PC-9 (cell line): ENCODE results near the gene RBM38.

Experiments
- CTCF ChIP-seq: fragments of 200-600 bp; sonication (generic); conservative IDR thresholded peaks from 2 replicates; pipeline ENCODE4 v1.6.1; 2017; ENCODE audit warnings: mixed run types, antibody characterized with exemption, mild to moderate bottlenecking, moderate library complexity
- EZH2 ChIP-seq: fragments of 200-600 bp; sonication (generic); IDR thresholded peaks from 2 replicates; pipeline ENCODE4 v1.8.0; 2017; ENCODE audit warnings: antibody characterized with exemption, low read depth

DNA sequence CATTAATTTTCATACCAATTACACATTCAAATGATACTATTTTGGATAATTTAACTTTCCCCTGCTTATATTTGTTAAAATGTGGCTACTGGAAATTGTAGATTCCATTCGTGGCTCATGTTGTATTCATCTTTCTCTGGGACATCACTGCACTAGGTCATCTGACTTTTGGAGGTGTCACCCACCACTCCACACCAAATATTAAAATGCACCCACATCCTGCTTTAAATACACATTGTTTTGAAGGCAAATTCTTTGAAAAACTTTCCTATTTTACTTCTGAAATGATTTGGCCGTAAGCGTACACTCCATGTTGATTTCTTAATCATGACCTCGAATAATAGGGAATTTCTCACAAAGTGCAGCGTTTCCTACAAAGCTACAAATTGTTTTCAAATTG lies 8.7 kb upstream of the RBM38 start:
- TF ChIP-seq CTCF, result no peak
- TF ChIP-seq EZH2, result no peak
